Dedifferentiated amniotic fluid mesenchymal stem cell (primary cell): ENCODE results near the gene SCAF1.
"Not testable (repeated sequence)": the region's sequence is repeated elsewhere in the genome, so short reads cannot be mapped to it uniquely, and the experiment has no call there.

Experiments used
- DNase-seq: peaks from one replicate; pipeline ENCODE4 v3.0.0-alpha.2; 2016; ENCODE audit errors: extremely low spot score

Gene SCAF1

GRCh38 chr19:49616532-49616931 is 25.5 kb upstream of the SCAF1 start:
- no peak for DNase-seq

GRCh38 chr19:49616945-49617344 is 25.1 kb upstream of the SCAF1 start:
- no peak for DNase-seq

- DNase-seq, result not testable (repeated sequence)
Measured at GRCh38 chr19:49617860-49618259, 24.1 kb upstream of the SCAF1 start.

GRCh38 chr19:49624967-49625910 is 16.8 kb upstream of the SCAF1 start:
- no peak for DNase-seq

- no peak for DNase-seq
Measured at GRCh38 chr19:49626226-49626625, 15.8 kb upstream of the SCAF1 start.

GRCh38 chr19:49629659-49630058 is 12.3 kb upstream of the SCAF1 start:
- no peak for DNase-seq

- DNase-seq, result no peak
Measured at GRCh38 chr19:49631014-49631588, 10.9 kb upstream of the SCAF1 start.

- DNase-seq, result no peak
Measured at GRCh38 chr19:49631610-49632192, 10.3 kb upstream of the SCAF1 start.

- DNase-seq, result no peak
Measured at GRCh38 chr19:49632576-49632975, 9.4 kb upstream of the SCAF1 start.

- not testable (repeated sequence) for DNase-seq
Measured at GRCh38 chr19:49633273-49633672, 8.7 kb upstream of the SCAF1 start.

GRCh38 chr19:49635530-49636232 is 6.3 kb upstream of the SCAF1 start:
- DNase-seq, result no peak

- DNase-seq, result no peak
Measured at GRCh38 chr19:49636233-49636932, 5.6 kb upstream of the SCAF1 start.

- DNase-seq, result peak; percentile 79
Measured at GRCh38 chr19:49637821-49638738, 3.9 kb upstream of the SCAF1 start.

- no peak for DNase-seq
Measured at GRCh38 chr19:49639401-49640112, 2.5 kb upstream of the SCAF1 start.

- peak; percentile 100 for DNase-seq
Measured at GRCh38 chr19:49640113-49640898, 1.7 kb upstream of the SCAF1 start, which contains the start of gene RRAS. Gene RRAS (minus strand): TSS chr19:49640143. CDS start chr19:49640098, 45 bp downstream.

GRCh38 chr19:49642492-49643035 is 555 bp downstream of the SCAF1 start:
- DNase-seq, result no peak

- no peak for DNase-seq
Measured at GRCh38 chr19:49643466-49643865, 1.5 kb downstream of the SCAF1 start.

GRCh38 chr19:49645592-49645991 is 3.6 kb downstream of the SCAF1 start:
- no peak for DNase-seq

- DNase-seq, result no peak
Measured at GRCh38 chr19:49645995-49646394, 4.0 kb downstream of the SCAF1 start.
